ENCODE measurements around the gene TTLL12. TPM values are rescaled to one million over a fixed set of nuclear protein-coding genes. Genes with fewer than 3 reads are reported as not detected.

The TTLL12 gene
- total RNA-seq, 4 donors from 2014 or later, result 109 to 211 (median 122) TPM

GRCh38 chr22:43209971-43210370, 23.0 kb upstream of the TTLL12 start:
- Histone ChIP-seq H3K4me3 (no peak overlapping the region), H3K27ac (no peak overlapping the region), H3K36me3 (no peaks in the 10 kb centered on the region), H3K4me1 (peaks cover 0 to 3% (median 0%) of the 10 kb centered on the region in 3 donors), H3K9me3 (no peaks in the 10 kb centered on the region), H3K27me3 (no peaks in the 10 kb centered on the region)
- intact Hi-C loops (cut with DNase I), result no loop called here
- no peak for DNase-seq
- TF ChIP-seq, protein P1, sequence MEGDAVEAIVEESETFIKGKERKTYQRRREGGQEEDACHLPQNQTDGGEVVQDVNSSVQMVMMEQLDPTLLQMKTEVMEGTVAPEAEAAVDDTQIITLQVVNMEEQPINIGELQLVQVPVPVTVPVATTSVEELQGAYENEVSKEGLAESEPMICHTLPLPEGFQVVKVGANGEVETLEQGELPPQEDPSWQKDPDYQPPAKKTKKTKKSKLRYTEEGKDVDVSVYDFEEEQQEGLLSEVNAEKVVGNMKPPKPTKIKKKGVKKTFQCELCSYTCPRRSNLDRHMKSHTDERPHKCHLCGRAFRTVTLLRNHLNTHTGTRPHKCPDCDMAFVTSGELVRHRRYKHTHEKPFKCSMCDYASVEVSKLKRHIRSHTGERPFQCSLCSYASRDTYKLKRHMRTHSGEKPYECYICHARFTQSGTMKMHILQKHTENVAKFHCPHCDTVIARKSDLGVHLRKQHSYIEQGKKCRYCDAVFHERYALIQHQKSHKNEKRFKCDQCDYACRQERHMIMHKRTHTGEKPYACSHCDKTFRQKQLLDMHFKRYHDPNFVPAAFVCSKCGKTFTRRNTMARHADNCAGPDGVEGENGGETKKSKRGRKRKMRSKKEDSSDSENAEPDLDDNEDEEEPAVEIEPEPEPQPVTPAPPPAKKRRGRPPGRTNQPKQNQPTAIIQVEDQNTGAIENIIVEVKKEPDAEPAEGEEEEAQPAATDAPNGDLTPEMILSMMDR (IDR thresholded peaks at IDR 0.05), result no peak
- no peak for TF ChIP-seq POLR2A (IDR thresholded peaks at IDR 0.05)
- 87% methylated on average over 12 to 13 of the region's 22 CpGs for WGBS, 2 donors

- WGBS, 2 donors, result 93% methylated on average over 3 of the region's 15 CpGs; no CpG with 5 or more reads in 1 of the 2 donors
- H3K4me1 ChIP-seq, result peaks cover 0 to 3% (median 0%) of the 10 kb centered on the region in 3 donors
- H3K9me3 ChIP-seq, result no peaks in the 10 kb centered on the region
- H3K27me3 ChIP-seq, result no peaks in the 10 kb centered on the region
- H3K4me3 ChIP-seq, result no peak overlapping the region
- H3K27ac ChIP-seq, result no peak overlapping the region
- DNase-seq, result no peak
- no peaks in the 10 kb centered on the region for H3K36me3 ChIP-seq
- intact Hi-C loops (cut with DNase I), result no loop called here
- no peak for TF ChIP-seq POLR2A (IDR thresholded peaks at IDR 0.05)
- TF ChIP-seq, protein P1 (IDR thresholded peaks at IDR 0.05), result no peak
Measured at GRCh38 chr22:43209523-43209890, 22.6 kb upstream of the TTLL12 start.

DNA sequence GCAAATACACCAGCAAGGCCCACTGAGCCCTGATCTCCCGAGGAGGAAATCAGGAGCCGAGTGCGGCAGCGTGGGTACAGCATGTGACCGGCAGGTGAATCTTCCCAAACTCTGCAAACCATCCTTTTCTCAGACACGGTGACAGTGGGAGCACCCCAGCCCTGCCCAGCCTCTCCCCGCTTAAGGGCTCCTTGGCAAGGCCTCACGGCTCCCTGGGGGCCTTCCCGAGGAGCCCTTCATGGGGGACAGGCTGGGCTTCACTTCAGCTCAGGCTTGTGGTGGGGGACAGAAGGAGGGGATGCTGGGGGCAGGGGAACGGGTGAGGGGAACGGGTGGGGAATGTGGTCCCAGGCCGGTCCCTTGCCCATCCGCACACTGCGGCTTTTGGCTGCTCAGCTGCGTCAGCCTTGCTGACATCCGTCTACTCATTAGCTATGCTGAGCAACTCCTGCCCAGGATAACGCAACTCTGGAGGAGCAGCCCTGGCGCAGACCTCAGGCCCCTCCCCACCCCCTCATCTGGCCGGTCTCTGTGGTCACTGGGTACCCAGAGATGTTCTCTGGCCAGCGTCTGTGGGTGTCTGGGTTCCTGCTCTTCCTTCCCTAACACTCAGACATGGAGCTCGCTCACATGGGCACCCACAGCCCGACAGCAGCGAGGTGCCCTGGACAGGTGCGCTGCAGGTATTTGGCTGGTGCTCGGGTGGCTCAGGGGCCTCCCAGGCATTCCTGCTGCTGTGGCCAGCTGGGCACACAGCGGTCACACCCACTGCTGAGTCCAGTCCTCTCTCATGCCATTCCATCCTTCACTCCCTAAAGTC, 22.0 kb upstream of the TTLL12 start:
- Histone ChIP-seq H3K4me1 (peaks cover 0 to 3% (median 0%) of the 10 kb centered on the region in 3 donors), H3K36me3 (no peaks in the 10 kb centered on the region), H3K27ac (no peak overlapping the region), H3K27me3 (no peaks in the 10 kb centered on the region), H3K9me3 (no peaks in the 10 kb centered on the region), H3K4me3 (no peak overlapping the region)
- intact Hi-C loops (cut with DNase I), result no loop called here
- no peak for DNase-seq
- 81 to 86% methylated on average over 9 to 11 of the region's 26 CpGs for WGBS, 2 donors
- TF ChIP-seq, protein P1 (IDR thresholded peaks at IDR 0.05), result no peak
- no peak for TF ChIP-seq POLR2A (IDR thresholded peaks at IDR 0.05)

DNA sequence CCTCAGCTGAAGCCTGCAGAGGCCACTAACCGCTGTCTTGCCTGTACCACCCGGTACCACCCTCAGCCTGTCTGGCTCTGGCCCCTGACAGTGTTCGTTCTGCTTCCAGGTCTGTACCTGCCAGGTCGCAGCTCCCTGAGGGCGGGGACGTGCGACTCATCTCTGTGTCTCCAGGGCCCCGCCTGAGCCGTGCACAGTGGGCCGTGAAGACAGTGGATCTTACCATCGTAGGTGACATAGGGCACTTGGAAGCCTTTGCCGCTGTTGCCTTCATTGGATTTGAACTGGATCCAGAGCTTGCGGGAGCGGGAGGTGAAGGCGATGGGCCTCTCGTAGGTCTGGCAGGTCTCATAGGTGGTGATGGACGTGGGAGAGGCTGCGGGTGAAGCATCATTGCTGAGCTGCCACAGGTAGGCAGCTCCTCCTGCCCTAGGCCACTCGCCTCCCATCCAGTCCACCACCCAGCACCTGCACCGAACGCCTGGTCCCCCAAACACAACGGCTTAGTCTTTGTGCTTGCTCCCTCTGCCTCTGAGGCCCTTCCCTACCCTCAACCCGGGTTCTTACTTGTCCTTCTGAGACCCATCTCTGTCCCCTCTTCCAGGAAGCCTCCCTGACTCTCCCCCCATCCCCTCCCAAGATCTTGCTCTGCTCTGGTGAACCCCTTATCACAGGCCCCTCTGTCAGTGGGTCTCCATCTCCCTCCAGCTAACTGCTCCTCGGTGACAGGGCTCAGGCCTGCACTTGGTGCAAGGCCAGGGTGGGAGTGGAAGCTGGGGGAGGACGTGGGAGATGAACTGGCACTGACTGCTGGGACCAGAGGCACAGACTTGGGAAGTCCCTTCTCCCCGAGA, 21.1 kb upstream of the TTLL12 start:
- H3K9me3 ChIP-seq, result no peaks in the 10 kb centered on the region
- peaks cover 0 to 2% (median 0%) of the 10 kb centered on the region in 3 donors for H3K4me1 ChIP-seq
- H3K27ac ChIP-seq, result no peak overlapping the region
- H3K27me3 ChIP-seq, result no peaks in the 10 kb centered on the region
- intact Hi-C loops (cut with DNase I), result no loop called here
- no peak overlapping the region for H3K4me3 ChIP-seq
- no peak for TF ChIP-seq POLR2A (IDR thresholded peaks at IDR 0.05)
- TF ChIP-seq, protein P1 (IDR thresholded peaks at IDR 0.05), result no peak
- no peaks in the 10 kb centered on the region for H3K36me3 ChIP-seq
- 67 to 72% methylated on average over 8 to 22 of the region's 26 CpGs for WGBS, 2 donors
- DNase-seq, result no peak

- H3K27me3 ChIP-seq, result no peaks in the 10 kb centered on the region
Measured at GRCh38 chr22:43207386-43207785, 20.5 kb upstream of the TTLL12 start.

More at GRCh38 chr22:43207386-43207785, 20.5 kb upstream of the TTLL12 start:
- WGBS, 2 donors, result 84 to 92% methylated on average over 8 to 13 of the region's 13 CpGs
- no peaks in the 10 kb centered on the region for H3K9me3 ChIP-seq
- H3K27ac ChIP-seq, result no peak overlapping the region
- no peak overlapping the region for H3K4me3 ChIP-seq
- DNase-seq, result no peak
- TF ChIP-seq POLR2A (IDR thresholded peaks at IDR 0.05), result no peak
- TF ChIP-seq, protein P1 (IDR thresholded peaks at IDR 0.05), result no peak
- intact Hi-C loops (cut with DNase I), result no loop called here
- no peaks in the 10 kb centered on the region for H3K36me3 ChIP-seq
- H3K4me1 ChIP-seq, result no peaks in the 10 kb centered on the region

Measured in esophagus squamous epithelium (tissue), 5 donors.